ENCODE results near the gene IER2. TPM values are rescaled to one million over a fixed set of nuclear protein-coding genes. Genes with fewer than 3 reads are reported as not detected.

Gene IER2
- total and polyA plus RNA-seq, 2 donors (not counting 3 experiments of a cell fraction or from before 2014, with no cell fraction given) = 60.6 to 81.6 TPM

DNA sequence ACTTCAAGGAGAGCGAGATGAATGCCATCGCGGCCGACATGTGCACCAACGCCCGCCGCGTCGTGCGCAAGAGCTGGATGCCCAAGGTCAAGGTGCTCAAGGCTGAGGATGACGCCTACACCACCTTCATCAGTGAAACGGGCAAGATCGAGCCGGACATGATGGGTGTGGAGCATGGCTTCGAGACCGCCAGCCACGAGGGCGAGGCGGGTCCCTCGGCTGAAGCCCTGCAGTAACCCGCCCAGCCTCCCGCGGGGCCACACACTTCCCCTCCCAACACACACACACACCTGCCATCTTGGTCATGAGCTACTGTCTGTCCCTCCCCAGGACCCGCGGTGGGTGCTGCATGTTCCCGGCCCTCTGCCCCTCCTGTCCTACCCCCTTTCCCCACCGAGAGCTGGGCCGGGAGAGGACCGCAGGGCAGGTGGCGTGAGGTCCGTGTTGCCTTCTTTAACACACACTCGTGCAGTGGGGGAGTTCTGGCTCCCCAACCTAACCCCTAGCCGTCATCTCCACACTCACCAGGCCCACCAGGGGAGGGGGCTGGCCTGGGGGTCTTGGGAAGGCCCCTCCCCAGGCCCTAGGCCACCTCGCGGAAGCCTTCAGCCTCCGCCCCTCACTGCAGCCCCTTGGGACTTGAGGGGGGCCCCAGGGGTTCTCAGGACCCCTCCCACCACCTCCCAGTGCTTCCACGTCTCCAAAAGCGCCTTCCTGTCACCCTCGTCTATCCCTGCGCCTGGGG is 11.9 kb upstream of the IER2 start:
- no peak overlapping the region for H3K27ac ChIP-seq (ENCODE audit: insufficient read depth, low read depth, low read length)
- H3K9ac ChIP-seq (replicated peaks; ENCODE audit: extremely low read depth, insufficient read depth, low read length) = no peak overlapping the region
- dilution Hi-C loops (cut with MboI; ENCODE audit: extremely low pct_ligation_motif_present, low sequenced_read_pairs) = no loop called here
- CTCF ChIA-PET = no interaction called here
- BruUV-seq (replicated peaks) = no TSS peak
- no peaks in the 10 kb centered on the region for H3K9me3 ChIP-seq (replicated peaks; ENCODE audit: control insufficient read depth, insufficient read depth, low read length)
- peaks cover 12 to 36% of the 10 kb centered on the region in 2 experiments for H3K36me3 ChIP-seq (ENCODE audit: control insufficient read depth in 2 of 2, extremely low read depth in 1 of 2, insufficient read depth in 2 of 2, low read length in 2 of 2)
- intact Hi-C loops (cut with micrococcal nuclease) = no loop called here
- DNase-seq (ENCODE audit: low read depth, low spot score) (no peak), FAIRE-seq (no peak)
- no peak overlapping the region for H3K4me2 ChIP-seq (ENCODE audit: insufficient read depth, low read length)
- no peaks in the 10 kb centered on the region for H3K27me3 ChIP-seq (ENCODE audit: control insufficient read depth in 2 of 2, insufficient read depth in 2 of 2, low read length in 2 of 2)
- no peaks in the 10 kb centered on the region for H3K9me1 ChIP-seq (replicated peaks; ENCODE audit: control insufficient read depth, extremely low read depth, insufficient read depth, low read length)
- H2AFZ ChIP-seq (ENCODE audit: low read depth, low read length) = no peak overlapping the region
- H3K79me2 ChIP-seq (ENCODE audit: control insufficient read depth, insufficient read depth, low read length) = peaks cover 14% of the 10 kb centered on the region
- no peak overlapping the region for H3K4me3 ChIP-seq (replicated peaks in 1 of 3; ENCODE audit: insufficient read depth in 1 of 3, low read depth in 1 of 3, low read length in 3 of 3)
- POLR2A ChIA-PET = no interaction called here
- TF ChIP-seq POLR2AphosphoS5 (IDR thresholded peaks at IDR 0.05; ENCODE audit: insufficient read depth, low read depth, low read length) (no peak), POLR2A (IDR thresholded peaks at IDR 0.05; ENCODE audit: low read depth, low read length) (no peak), EZH2 (IDR thresholded peaks at IDR 0.05; ENCODE audit: borderline replicate concordance, low read depth, low read length, severe bottlenecking) (no peak), FOS (IDR thresholded peaks at IDR 0.05; ENCODE audit: borderline replicate concordance, insufficient read depth, low read length) (no peak), JUN (IDR thresholded peaks at IDR 0.05; ENCODE audit: borderline replicate concordance, insufficient read depth, insufficient read length, low read depth) (no peak), MYC (IDR thresholded peaks at IDR 0.05; ENCODE audit: low read depth, low read length) (no peak), CTCF (IDR thresholded peaks at IDR 0.05; ENCODE audit: extremely low read depth in 1 of 2, insufficient read depth in 1 of 2, low read depth in 1 of 2, low read length in 2 of 2) (no peak), GATA2 (IDR thresholded peaks at IDR 0.05; ENCODE audit: insufficient read depth, insufficient read length, low read depth, low read length) (no peak), MAX (IDR thresholded peaks at IDR 0.05; ENCODE audit: insufficient read depth, insufficient read length) (no peak)
- H4K20me1 ChIP-seq (replicated peaks; ENCODE audit: control insufficient read depth, extremely low read depth, insufficient read depth, low read length) = peaks cover 2% of the 10 kb centered on the region
- no peaks in the 10 kb centered on the region for H3K4me1 ChIP-seq (ENCODE audit: control insufficient read depth, extremely low read depth, insufficient read depth, low read length)

All from endothelial cell of umbilical vein (primary cell).